Tibial nerve (tissue), 4 donors: Measurements from ENCODE around the gene PRUNE2.

Experiments
- EP300 ChIP-seq, 2 donors: sonication (generic); formaldehyde crosslinking; IDR thresholded peaks; one replicate each; pipeline ENCODE4 v1.6.1; 2017; ENCODE audit warnings: antibody characterized with exemption in 2 of 2, mild to moderate bottlenecking in 1 of 2
- POLR2A ChIP-seq, 2 donors: fragments of 450-650 bp; IDR thresholded peaks; one replicate each; pipeline ENCODE4 v1.6.1; 2017; ENCODE audit warnings: antibody characterized with exemption in 2 of 2, mild to moderate bottlenecking in 2 of 2, moderate library complexity in 2 of 2
- TF ChIP-seq, protein P1 (sequence below), 5 experiments: fragments of 200-600 bp in 3 of 5; fragments of 450-650 bp in 2 of 5; sonication (generic) in 3 of 5; IDR thresholded peaks; one replicate each; pipeline ENCODE4 v1.5.1; 2016 to 2019; ENCODE audit warnings: antibody characterized with exemption in 5 of 5, mild to moderate bottlenecking in 3 of 5, moderate library complexity in 2 of 5

DNA sequence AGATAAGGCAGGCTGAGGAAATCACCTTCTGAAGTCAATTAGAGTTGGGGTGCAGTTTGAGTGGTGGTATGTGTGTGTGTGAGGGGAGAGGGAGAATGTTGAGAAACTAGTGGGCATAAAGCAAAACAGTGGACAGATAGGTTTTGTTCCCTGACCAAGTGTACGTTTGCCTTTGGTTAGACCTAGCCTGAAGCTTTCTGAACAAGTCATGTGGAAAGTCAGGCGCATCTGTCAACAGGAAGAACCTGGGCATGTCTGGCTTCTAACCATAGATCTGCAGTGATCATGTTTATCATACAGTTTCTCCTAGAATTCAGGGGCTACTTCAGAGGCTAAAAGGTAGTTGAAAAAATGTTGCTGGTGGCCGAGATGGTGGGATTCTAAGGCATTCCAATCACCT lies 284.9 kb downstream of the PRUNE2 start:
- TF ChIP-seq, protein P1, sequence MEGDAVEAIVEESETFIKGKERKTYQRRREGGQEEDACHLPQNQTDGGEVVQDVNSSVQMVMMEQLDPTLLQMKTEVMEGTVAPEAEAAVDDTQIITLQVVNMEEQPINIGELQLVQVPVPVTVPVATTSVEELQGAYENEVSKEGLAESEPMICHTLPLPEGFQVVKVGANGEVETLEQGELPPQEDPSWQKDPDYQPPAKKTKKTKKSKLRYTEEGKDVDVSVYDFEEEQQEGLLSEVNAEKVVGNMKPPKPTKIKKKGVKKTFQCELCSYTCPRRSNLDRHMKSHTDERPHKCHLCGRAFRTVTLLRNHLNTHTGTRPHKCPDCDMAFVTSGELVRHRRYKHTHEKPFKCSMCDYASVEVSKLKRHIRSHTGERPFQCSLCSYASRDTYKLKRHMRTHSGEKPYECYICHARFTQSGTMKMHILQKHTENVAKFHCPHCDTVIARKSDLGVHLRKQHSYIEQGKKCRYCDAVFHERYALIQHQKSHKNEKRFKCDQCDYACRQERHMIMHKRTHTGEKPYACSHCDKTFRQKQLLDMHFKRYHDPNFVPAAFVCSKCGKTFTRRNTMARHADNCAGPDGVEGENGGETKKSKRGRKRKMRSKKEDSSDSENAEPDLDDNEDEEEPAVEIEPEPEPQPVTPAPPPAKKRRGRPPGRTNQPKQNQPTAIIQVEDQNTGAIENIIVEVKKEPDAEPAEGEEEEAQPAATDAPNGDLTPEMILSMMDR (IDR thresholded peaks at IDR 0.05): no peak
- TF ChIP-seq POLR2A (IDR thresholded peaks at IDR 0.05) (no peak), EP300 (IDR thresholded peaks at IDR 0.05) (no peak)
